HCT116 (cell line): ENCODE measurements around the gene GSTM3. TPM values are rescaled to one million over a fixed set of nuclear protein-coding genes. Genes with fewer than 3 reads are reported as not detected.

ENCODE experiments used
- ATAC-seq: fragments of 200-7000 bp; cut with Tn5 transposase; 2 replicates; pipeline ENCODE4 v1.9.1; 2020; ENCODE audit warnings: mild to moderate bottlenecking, moderate library complexity
- BruUV-seq: library from RNA; stranded (reverse); fragments of 400-500 nt; replicated peaks from 2 replicates; lab custom pipeline; 2021; lab: Mats Ljungman, UMichigan
- CTCF ChIA-PET: fragments of 300-600 bp; sonication (Branson Sonifier 250); formaldehyde crosslinking; loops from one replicate; lab custom pipeline; 2021; ENCODE audit warnings: antibody characterized with exemption; lab: Charles Lee
- POLR2A ChIA-PET: fragments of 300-600, 350-600 bp; sonication (Branson Sonifier 250); formaldehyde crosslinking; loops from one replicate; lab custom pipeline; 2021; ENCODE audit warnings: antibody characterized with exemption; lab: Charles Lee
- RAD21 ChIA-PET, 2 experiments: fragments of 300-600 bp; sonication (Branson Sonifier 250); formaldehyde crosslinking; loops; one replicate each; lab custom pipeline; 2023; ENCODE audit warnings: low total read pairs in 2 of 2; ENCODE audit not compliant: uncharacterized antibody in 2 of 2, unreplicated experiment in 2 of 2, low non-redundant PET in 1 of 2; lab: Charles Lee
- DNase-seq: peaks from one replicate; pipeline ENCODE4 v3.0.0-alpha.2; 2010; ENCODE audit warnings: low read depth, low spot score
- H2AFZ ChIP-seq: fragments of 200-600 bp; shearing (Covaris generic), sonication (generic); 2 replicates; pipeline ENCODE4 v1.6.1; 2017; ENCODE audit warnings: low read depth, mixed run types, mixed read lengths, antibody characterized with exemption, low read length; ENCODE audit not compliant: poor library complexity, severe bottlenecking
- H3K27ac ChIP-seq: 2 replicates; pipeline ENCODE4 v1.5.1; 2012; ENCODE audit warnings: low read depth, low read length
- H3K27me3 ChIP-seq: fragments of 200-600 bp; sonication (generic); 2 replicates; pipeline ENCODE4 v1.6.1; 2016; ENCODE audit warnings: mixed run types, low read length, mixed read lengths; ENCODE audit not compliant: insufficient read depth
- H3K36me3 ChIP-seq, 2 experiments: fragments of 200-500 bp in 1 of 2; fragments of 200-600 bp in 1 of 2; sonication (Bioruptor generic) in 1 of 2; sonication (generic) in 1 of 2; 2 replicates each; pipeline versions ENCODE4 v1.5.1 to v1.6.1; 2014 to 2016; ENCODE audit warnings: low read length in 2 of 2, inconsistent platforms in 1 of 2, mixed read lengths in 1 of 2, mixed run types in 1 of 2; ENCODE audit not compliant: insufficient read depth in 2 of 2, control insufficient read depth in 1 of 2
- H3K4me1 ChIP-seq, 2 experiments: fragments of 200-600 bp in 1 of 2; sonication (generic) in 1 of 2; 2 replicates each; pipeline versions ENCODE4 v1.5.1 to v1.6.1; 2012 to 2017; ENCODE audit warnings: low read length in 2 of 2, inconsistent platforms in 1 of 2, mild to moderate bottlenecking in 1 of 2, mixed read lengths in 1 of 2, mixed run types in 1 of 2, moderate library complexity in 1 of 2; ENCODE audit not compliant: insufficient read depth in 2 of 2, control insufficient read depth in 1 of 2
- H3K4me2 ChIP-seq: fragments of 200-600 bp; sonication (generic); 2 replicates; pipeline ENCODE4 v1.6.1; 2017; ENCODE audit warnings: mixed run types, low read length, mixed read lengths
- H3K4me3 ChIP-seq, 2 experiments: fragments of 200-600 bp in 1 of 2; sonication (generic) in 1 of 2; replicated peaks in 1 of 2; 2 replicates each; pipeline ENCODE4 v1.5.1; 2011 to 2016; ENCODE audit warnings: low read length in 2 of 2, control low read depth in 1 of 2, low read depth in 1 of 2, mild to moderate bottlenecking in 1 of 2, mixed read lengths in 1 of 2, mixed run types in 1 of 2
- H3K79me2 ChIP-seq: fragments of 200-600 bp; sonication (generic); 2 replicates; pipeline ENCODE4 v1.6.1; 2017; ENCODE audit warnings: mild to moderate bottlenecking, mixed run types, low read length, moderate library complexity, mixed read lengths; ENCODE audit not compliant: insufficient read depth
- H3K9ac ChIP-seq: fragments of 200-600 bp; sonication (generic); 2 replicates; pipeline ENCODE4 v1.6.1; 2016; ENCODE audit warnings: low read length, mixed read lengths
- H3K9me2 ChIP-seq: fragments of 200-600 bp; sonication (generic), shearing (Covaris generic); 2 replicates; pipeline ENCODE4 v1.6.1; 2017; ENCODE audit warnings: mixed run types, mild to moderate bottlenecking, moderate library complexity; ENCODE audit not compliant: insufficient read depth
- H3K9me3 ChIP-seq, 2 experiments: fragments of 200-500 bp in 1 of 2; fragments of 200-600 bp in 1 of 2; sonication (Bioruptor generic) in 1 of 2; sonication (generic) in 1 of 2; 2 replicates each; pipeline ENCODE4 v1.6.1; 2014 to 2017; ENCODE audit warnings: low read length in 2 of 2, mixed read lengths in 2 of 2, inconsistent platforms in 1 of 2, low read depth in 1 of 2, mild to moderate bottlenecking in 1 of 2, mixed run types in 1 of 2, moderate library complexity in 1 of 2; ENCODE audit not compliant: control insufficient read depth in 1 of 2, insufficient read depth in 1 of 2
- H4K20me1 ChIP-seq: fragments of 200-600 bp; sonication (generic), shearing (Covaris generic); 2 replicates; pipeline ENCODE4 v1.6.1; 2017; ENCODE audit warnings: mixed run types, mild to moderate bottlenecking, moderate library complexity; ENCODE audit not compliant: insufficient read depth
- CEBPB ChIP-seq: IDR thresholded peaks from 2 replicates; pipeline ENCODE4 v1.6.1; 2012; ENCODE audit warnings: low read depth
- ELF1 ChIP-seq: IDR thresholded peaks from 2 replicates; pipeline ENCODE4 v1.6.1; 2012; ENCODE audit warnings: low read depth, borderline replicate concordance
- EZH2phosphoT487 ChIP-seq: fragments of 200-600 bp; IDR thresholded peaks from 2 replicates; pipeline ENCODE4 v1.6.1; 2018; ENCODE audit warnings: antibody characterized with exemption, borderline replicate concordance
- FOSL1 ChIP-seq: IDR thresholded peaks from 2 replicates; pipeline ENCODE4 v1.6.1; 2012; ENCODE audit warnings: low read depth
- JUND ChIP-seq: IDR thresholded peaks from 2 replicates; pipeline ENCODE4 v1.6.1; 2012
- POLR2AphosphoS5 ChIP-seq: IDR thresholded peaks from 2 replicates; pipeline ENCODE4 v1.6.1; 2011; ENCODE audit warnings: mild to moderate bottlenecking, low read depth, low read length, moderate library complexity
- REST ChIP-seq: IDR thresholded peaks from 2 replicates; pipeline ENCODE4 v1.6.1; 2012; ENCODE audit warnings: low read depth
- SP1 ChIP-seq: IDR thresholded peaks from 2 replicates; pipeline ENCODE4 v1.6.1; 2012; ENCODE audit warnings: low read depth
- TCF7L2 ChIP-seq: IDR thresholded peaks from 2 replicates; pipeline ENCODE4 v1.7.0; 2011; ENCODE audit warnings: borderline replicate concordance, inconsistent platforms; ENCODE audit not compliant: insufficient read depth, insufficient read length; ENCODE audit errors: extremely low read depth
- ZBTB33 ChIP-seq: IDR thresholded peaks from 2 replicates; pipeline ENCODE4 v1.6.1; 2011; ENCODE audit warnings: mild to moderate bottlenecking, low read length, moderate library complexity; ENCODE audit not compliant: insufficient replicate concordance; ENCODE audit errors: extremely low read depth
- ZFX ChIP-seq: fragments of 450-650 bp; IDR thresholded peaks from 2 replicates; pipeline ENCODE4 v1.6.1; 2017
- ZNF274 ChIP-seq: fragments of 200-500 bp; sonication (Bioruptor generic); IDR thresholded peaks from 2 replicates; pipeline ENCODE4 v1.6.1; 2014; ENCODE audit warnings: mild to moderate bottlenecking, low read depth, low read length, inconsistent platforms
- intact Hi-C: fragments of 100-400 bp; cut with micrococcal nuclease; formaldehyde crosslinking; loops from 2 replicates; pipeline ENCODE4 v1.10.0; 2022
- total RNA-seq: library from RNA; stranded (reverse); gene quantifications from one replicate; pipeline ENCODE4 v1.2.1, GENCODE V29; 2021; ENCODE audit not compliant: unreplicated experiment

Gene GSTM3
- total RNA-seq, 1 experiment from 2014 or later: 0.39 TPM

GRCh38 chr1:109739738-109740614 is 862 bp downstream of the GSTM3 start:
- ATAC-seq: no peak
- intact Hi-C loops: no loop called here
- no peak overlapping the region for H3K27ac ChIP-seq

DNA sequence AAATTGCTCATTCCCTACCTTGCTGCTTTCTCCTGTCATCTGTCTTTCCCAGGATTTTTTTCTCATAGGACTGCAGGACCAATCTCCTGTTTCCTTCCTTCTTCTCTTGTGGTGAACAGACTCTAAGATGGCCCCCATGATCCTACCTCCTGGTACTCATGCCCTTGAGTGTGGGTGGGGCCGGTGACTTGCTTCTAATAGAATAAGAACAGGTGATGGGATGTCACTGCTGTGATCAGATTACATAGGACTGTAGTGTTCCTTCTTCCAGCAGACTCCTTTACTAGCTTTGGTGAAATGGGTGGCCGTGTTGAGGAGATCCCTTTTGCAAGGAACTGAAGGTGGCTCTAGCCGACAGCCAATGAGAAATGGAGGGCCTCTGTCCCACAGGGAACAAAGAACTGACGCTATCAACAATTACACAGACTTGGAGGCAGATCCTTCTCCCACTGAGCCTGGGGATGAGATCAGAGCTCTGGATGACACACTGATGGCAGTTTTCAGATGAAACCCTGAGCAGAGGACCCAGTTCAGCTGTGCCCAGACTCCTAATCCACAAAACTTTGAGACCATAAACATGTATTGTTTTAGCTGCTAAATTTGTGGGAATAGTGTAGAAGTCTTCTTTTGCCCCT is 7.5 kb downstream of the GSTM3 start:
- Histone ChIP-seq H3K9ac (no peak overlapping the region), H3K27me3 (0 out of 2 replicates have a peak, but pooled peaks cover 4% of the 10 kb centered on the region), H3K9me2 (no peaks in the 10 kb centered on the region), H3K79me2 (no peaks in the 10 kb centered on the region), H3K4me3 (no peak overlapping the region), H3K9me3 (no peaks in the 10 kb centered on the region), H4K20me1 (no peaks in the 10 kb centered on the region), H2AFZ (no peak overlapping the region), H3K4me2 (no peak overlapping the region), H3K27ac (no peak overlapping the region), H3K36me3 (no peaks in the 10 kb centered on the region), H3K4me1 (peaks cover 3 to 6% of the 10 kb centered on the region in 2 experiments; a peak in 2 of 4 replicates)
- POLR2A ChIA-PET: no interaction called here
- CTCF ChIA-PET: no interaction called here
- DNase-seq (no peak), ATAC-seq (no peak)
- BruUV-seq: no TSS peak
- RAD21 ChIA-PET: no interaction called here
- no peak for TF ChIP-seq ZBTB33
- no peak for TF ChIP-seq FOSL1
- no peak for TF ChIP-seq ZFX
- TF ChIP-seq ZNF274: no peak
- no peak for TF ChIP-seq SP1
- no peak for TF ChIP-seq POLR2AphosphoS5
- TF ChIP-seq REST: no peak
- intact Hi-C loops: no loop called here

More at GRCh38 chr1:109739738-109740614, 862 bp downstream of the GSTM3 start:
- no peaks in the 10 kb centered on the region for H3K36me3 ChIP-seq
- 0 out of 2 replicates have a peak, but pooled peaks cover 4% of the 10 kb centered on the region for H3K27me3 ChIP-seq
- no peaks in the 10 kb centered on the region for H3K79me2 ChIP-seq
- ChIA-PET RAD21 (no interaction called here), POLR2A (no interaction called here), CTCF (no interaction called here)
- H3K9me3 ChIP-seq: no peaks in the 10 kb centered on the region
- no peak overlapping the region for H3K4me3 ChIP-seq
- TF ChIP-seq ELF1 (no peak), TCF7L2 (no peak), JUND (no peak), CEBPB (no peak), EZH2phosphoT487 (no peak), ZNF274 (no peak)
- no peaks in the 10 kb centered on the region for H4K20me1 ChIP-seq
- H3K9ac ChIP-seq: no peak overlapping the region
- H3K9me2 ChIP-seq: no peaks in the 10 kb centered on the region
- no peak overlapping the region for H3K4me2 ChIP-seq
- no peak overlapping the region for H2AFZ ChIP-seq
- no TSS peak for BruUV-seq
- no peak for DNase-seq
- no peaks in the 10 kb centered on the region for H3K4me1 ChIP-seq
